ENCODE data around the gene ZNF609.
A peak's percentile ranks its signal among the peaks of the same experiment; 100 is the strongest.
"Not testable (repeated sequence)": the region's sequence is repeated elsewhere in the genome, so short reads cannot be mapped to it uniquely, and the experiment has no call there.

ZNF609 gene

GRCh38 chr15:64586984-64587383 lies 126.6 kb downstream of the ZNF609 start:
- no peak for DNase-seq

DNA sequence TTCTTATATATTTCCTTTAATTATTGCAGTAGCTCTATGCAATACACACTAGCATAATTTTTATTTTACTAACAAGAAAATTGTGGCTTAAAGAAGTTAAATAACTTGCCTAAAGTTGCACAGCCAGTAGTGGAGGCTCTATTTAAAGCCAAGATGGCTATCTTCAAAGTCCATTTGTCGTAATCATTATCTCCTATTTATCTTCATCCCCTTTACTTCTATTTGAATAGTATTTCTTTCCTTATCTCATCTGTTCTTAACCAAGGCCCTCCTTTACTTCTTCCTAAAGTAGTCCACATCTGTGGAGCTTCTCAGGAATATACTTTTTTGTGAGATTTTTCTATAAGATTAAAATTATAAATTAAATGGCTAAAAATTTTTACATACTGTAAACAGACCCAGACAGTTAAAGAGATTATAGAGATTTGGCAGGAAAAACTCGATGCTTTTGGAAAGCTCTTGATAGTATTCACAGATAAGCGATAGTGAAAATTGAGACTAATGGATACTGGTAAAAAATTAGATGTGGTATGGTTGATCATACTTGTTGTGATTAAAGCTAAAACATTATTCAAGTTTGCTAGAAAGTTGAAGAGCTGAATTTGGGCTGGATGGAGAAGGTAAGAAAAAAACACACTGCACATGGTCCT lies 129.2 kb downstream of the ZNF609 start:
- DNase-seq, result no peak

GRCh38 chr15:64592845-64593244 lies 132.5 kb downstream of the ZNF609 start:
- DNase-seq, result not testable (repeated sequence)

DNA sequence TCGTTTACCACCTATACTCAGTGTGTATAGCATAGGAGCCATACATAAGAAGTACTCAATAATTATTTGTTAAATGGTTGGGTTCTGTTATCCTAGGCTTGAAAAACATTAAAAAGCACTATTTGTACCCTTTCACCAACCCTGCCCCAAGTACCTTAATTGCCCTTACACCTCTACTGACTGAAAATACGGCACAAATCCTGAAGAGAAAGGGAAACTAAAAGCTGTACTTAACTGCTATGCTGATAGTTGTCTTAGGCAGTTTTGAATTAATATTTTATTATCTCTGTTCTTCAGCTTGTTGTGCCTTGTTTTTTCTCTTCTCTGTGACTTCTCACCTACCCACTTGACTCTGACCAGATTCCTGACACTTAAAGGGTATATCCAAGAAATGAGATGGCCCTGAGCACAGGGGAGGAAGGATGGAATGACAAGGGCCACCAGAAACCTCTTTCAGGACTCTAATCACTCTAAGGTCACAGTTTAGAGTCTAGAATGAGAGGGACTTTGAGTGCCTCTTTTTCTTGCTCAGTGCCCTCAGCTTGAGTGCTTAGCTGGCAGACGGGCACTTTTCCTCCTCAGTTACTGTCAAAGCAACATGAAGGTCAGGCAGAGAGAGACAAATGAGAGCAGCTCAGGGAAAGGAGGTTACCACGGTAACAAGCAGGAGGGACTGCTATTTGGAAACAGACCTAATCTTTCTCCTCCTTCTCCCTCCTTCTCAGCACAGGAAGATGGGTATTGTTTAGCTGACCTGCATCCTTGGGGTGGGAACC lies 136.5 kb downstream of the ZNF609 start:
- peak; percentile 4 to 54 for DNase-seq

GRCh38 chr15:64597477-64597822 lies 137.1 kb downstream of the ZNF609 start:
- DNase-seq, result peak; percentile 4 to 51

DNA sequence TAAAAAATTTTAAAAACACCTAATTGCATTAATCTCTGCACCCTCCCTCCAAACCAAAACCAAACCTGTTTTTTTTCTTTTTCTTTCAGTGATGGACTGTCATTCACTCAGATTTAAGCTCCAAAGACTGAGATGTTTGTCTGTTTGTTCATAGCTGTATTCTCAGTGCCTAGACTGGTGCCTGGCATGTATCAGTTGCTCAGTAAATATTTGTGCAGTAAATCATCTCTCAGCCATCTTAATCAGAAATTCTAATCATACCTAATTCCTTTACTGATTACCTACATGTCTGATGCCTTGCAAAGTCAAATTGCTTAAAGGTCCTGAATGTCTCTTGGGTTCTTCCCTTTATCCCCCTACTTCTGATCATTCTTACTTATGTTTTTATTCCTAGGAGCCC lies 138.8 kb downstream of the ZNF609 start:
- no peak for DNase-seq

GRCh38 chr15:64599716-64600115 lies 139.3 kb downstream of the ZNF609 start:
- DNase-seq, result no peak

- no peak for DNase-seq
These were observed 140.4 kb downstream of the ZNF609 start for GRCh38 chr15:64600794-64601193.

- DNase-seq, result no peak
These were observed 143.9 kb downstream of the ZNF609 start for GRCh38 chr15:64604319-64604718.

DNA sequence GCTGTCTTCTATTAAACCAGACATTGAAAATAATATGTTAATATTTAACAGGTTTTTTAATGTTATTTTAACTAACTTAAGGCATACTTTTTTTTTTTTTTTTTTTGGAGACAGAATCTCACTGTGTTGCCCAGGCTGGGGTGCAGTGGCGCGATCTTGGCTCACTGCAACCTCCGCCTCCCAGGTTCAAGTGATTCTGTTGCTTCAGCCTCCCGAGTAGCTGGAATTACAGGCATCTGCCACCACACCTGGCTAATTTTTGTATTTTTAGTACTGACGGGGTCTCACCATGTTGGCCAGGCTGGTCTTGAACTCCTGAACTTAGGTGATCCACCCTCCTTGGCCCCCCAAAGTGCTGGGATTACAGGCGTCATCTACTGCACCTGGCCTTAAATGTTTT lies 147.0 kb downstream of the ZNF609 start:
- DNase-seq, result not testable (repeated sequence)

DNA sequence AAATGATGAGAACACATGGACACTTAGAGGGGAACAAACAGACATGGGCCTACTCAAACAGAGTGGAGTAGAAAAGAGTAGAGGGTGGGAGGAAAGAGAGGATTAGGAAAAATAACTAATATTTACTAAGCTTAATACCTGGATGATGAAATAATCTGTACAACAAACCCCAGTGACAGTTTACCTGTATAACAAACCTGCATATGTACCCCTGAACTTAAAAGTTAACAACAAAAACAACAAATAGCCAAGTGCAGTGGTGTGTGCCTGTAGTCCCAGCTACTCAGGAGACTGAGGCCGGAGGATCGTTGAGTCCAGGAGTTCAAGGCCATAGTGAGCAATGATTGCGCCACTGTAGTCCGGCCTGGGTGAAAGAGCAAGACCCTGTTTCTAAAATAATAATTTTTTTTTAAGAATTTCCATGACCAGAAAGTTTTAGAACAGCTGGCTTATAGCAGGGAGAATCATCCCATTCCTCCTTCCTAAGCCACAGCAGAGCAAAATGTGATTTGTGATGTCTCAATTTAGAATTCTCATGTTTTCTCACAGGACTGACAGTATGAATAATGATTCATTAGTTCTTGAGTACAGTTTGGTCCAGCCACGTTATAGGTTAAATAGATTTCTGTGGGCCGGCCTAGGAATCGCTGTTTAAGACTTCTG lies 150.0 kb downstream of the ZNF609 start:
- DNase-seq, result no peak

DNA sequence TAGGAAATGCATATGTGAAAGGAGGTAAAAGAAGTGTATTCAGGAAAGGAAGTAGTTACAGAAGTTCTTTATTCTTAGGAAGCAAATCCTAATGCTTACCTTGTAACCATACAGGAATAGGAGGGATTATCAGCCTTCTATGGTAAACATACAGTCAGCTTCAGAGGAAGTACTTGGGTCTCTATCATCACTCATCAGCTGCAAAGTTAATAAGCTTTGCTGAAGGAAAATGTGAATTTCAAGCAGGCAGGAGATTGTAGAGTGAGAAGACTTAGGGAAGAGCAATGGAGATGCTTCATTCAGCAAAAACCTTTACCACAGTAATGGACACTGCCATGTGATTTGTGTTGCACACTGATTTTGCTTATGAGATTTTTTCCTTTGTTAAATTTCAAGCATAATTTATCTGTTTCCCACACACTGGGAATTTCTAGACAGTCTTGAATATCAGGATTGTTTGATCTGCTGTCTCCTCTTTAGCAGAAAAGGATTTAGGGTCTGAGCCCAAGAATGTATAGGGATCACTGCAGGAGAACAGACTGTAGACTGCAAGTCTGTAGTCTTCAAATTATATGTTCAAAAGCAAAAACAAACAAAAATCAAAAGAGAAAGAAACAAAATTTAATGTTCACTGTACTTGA lies 150.8 kb downstream of the ZNF609 start:
- DNase-seq, result no peak

GRCh38 chr15:64614519-64614918 lies 154.1 kb downstream of the ZNF609 start:
- DNase-seq, result no peak

DNA sequence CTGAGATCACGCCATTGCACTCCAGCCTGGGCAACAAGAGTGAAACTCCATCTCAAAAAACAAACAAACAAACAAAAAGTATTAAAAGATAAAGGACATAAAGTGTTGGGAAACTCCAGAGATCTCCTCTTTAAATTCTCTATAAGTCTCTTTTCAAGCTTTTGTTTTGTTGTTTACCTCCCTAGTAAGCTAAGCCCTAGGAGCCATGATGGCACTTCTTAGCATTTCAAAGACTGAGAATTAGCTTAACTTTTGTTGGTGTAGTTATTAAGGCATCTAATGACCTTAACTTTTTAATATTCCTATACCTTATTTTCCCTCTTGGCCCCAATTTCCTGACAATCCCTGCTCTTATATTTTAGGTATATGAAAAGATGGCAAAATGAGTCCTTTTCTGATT lies 157.3 kb downstream of the ZNF609 start:
- no peak for DNase-seq

- no peak for DNase-seq
These were observed 157.8 kb downstream of the ZNF609 start for GRCh38 chr15:64618138-64618537.

- DNase-seq, result no peak
These were observed 158.2 kb downstream of the ZNF609 start for GRCh38 chr15:64618540-64618939.

GRCh38 chr15:64619880-64620839 lies 159.8 kb downstream of the ZNF609 start:
- no peak for DNase-seq

- DNase-seq, result no peak
These were observed 160.7 kb downstream of the ZNF609 start for GRCh38 chr15:64621056-64621455.

GRCh38 chr15:64622410-64623260 lies 162.3 kb downstream of the ZNF609 start:
- peak; percentile 47 to 75 for DNase-seq

DNA sequence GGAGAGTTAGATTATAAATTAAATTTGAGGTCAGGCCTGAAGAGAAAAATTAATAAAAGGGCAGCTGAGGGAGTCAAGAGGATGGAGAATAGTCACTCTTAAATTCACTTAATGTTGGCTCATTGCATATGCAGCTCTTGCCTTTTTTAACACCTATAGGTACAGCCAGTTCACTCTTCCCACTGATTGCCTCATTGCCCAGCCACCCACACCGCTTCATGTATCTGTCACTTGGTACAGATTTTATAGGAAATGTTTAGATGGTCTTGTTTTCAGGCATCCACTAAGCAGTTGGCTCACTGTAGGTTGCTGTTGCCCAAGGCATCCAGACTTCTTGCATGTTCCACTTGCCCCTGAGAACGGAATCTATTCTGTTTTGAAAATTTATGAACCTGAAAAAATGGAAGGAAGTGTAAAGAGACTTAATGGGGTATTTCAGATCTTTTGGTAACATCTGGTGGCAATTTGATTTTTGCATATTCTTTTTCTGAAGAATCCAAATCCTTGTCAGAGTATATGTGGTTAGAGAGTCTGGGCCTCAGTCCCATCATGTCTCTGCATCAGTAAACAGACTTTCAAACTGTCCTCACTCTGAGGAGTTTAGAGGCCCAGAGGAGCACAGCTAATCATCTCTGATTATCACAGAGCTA lies 163.1 kb downstream of the ZNF609 start:
- DNase-seq, result no peak

DNA sequence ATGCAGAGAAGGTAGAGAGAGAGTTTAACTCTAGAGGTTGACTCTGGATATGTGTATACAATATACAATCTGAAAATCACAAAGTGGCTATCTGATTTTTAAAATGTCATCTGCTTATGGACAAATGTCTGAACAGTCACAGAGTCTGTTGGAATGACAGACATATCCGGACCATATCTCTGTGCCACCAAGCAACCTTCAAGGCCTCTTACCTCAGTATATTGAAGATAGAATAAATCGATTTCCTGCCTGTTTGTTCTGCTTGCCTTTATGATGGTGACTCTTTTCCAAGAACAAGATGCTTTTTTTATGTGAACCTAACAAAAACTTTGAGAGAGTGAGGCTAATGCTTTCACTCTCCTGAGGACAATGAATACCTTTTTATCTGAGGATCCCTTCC lies 163.9 kb downstream of the ZNF609 start:
- DNase-seq, result peak in 1 of 2 donors; percentile 33

All from CD4-positive, alpha-beta T cell treated with Interferon alpha-2 for 1 hour (primary cell).